ENCODE results near the gene TK2.

The TK2 gene

DNA sequence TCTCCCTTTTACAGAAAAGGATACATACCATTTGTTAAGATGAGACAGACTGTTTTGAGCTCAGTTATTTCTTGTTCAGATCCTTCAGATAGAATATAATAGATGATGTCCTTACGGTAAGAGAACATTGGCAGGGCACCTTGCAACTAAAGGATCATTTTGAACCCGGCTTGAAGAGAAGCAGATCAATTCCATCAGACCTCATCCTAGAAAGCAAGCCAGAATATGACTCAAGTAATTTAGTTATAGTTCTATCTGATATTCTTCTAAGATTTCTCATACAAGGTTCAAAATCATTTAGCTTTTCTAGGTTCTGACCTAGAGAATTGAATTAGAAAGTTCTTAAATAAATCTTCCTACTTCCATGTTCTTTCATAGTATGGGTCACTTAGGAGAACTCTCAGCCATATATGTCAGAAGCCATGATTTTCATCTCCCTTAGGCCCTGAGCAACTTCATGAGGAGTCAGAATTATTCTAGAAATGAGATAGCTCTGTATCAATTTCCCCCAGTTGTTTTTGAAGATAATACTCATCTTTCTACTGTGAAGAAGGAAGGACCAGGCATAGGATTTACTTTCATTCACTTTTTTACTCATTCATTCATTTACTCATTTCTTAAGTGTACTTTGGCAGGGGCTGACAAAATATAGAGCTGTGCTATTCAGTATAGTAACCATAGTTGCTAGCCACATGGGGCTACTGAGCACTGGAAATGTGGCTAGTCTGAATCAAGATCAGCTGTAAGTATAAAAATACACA is 13.8 kb upstream of the TK2 start:
- TF ChIP-seq, protein P1, sequence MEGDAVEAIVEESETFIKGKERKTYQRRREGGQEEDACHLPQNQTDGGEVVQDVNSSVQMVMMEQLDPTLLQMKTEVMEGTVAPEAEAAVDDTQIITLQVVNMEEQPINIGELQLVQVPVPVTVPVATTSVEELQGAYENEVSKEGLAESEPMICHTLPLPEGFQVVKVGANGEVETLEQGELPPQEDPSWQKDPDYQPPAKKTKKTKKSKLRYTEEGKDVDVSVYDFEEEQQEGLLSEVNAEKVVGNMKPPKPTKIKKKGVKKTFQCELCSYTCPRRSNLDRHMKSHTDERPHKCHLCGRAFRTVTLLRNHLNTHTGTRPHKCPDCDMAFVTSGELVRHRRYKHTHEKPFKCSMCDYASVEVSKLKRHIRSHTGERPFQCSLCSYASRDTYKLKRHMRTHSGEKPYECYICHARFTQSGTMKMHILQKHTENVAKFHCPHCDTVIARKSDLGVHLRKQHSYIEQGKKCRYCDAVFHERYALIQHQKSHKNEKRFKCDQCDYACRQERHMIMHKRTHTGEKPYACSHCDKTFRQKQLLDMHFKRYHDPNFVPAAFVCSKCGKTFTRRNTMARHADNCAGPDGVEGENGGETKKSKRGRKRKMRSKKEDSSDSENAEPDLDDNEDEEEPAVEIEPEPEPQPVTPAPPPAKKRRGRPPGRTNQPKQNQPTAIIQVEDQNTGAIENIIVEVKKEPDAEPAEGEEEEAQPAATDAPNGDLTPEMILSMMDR (conservative IDR thresholded peaks at IDR 0.05; ENCODE audit: control insufficient read depth, insufficient read depth, low read depth, low read length) = no peak
- no peak overlapping the region for H3K4me3 ChIP-seq (ENCODE audit: control insufficient read depth, low read depth, low read length)
- no peak for DNase-seq (ENCODE audit: low read depth)

DNA sequence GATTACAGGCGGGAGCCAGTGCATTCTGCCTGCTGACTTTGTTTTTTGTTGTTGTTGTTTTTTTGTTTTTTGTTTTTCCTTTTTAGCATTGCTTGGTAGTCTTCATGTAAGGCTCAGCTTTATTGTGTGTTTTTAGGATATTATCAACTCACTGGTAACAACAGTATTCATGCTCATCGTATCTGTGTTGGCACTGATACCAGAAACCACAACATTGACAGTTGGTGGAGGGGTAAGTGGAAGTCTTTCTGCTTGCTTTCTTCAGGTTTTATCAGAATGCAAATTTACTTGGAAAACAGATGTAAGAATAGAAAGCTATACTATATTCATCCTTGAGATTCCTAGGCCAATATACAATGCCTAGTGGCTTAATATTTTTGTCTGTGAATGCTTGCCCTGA is 13.1 kb upstream of the TK2 start:
- TF ChIP-seq, protein P1 (conservative IDR thresholded peaks at IDR 0.05; ENCODE audit: control insufficient read depth, insufficient read depth, low read depth, low read length) = no peak
- no peak for DNase-seq (ENCODE audit: low read depth)
- H3K4me3 ChIP-seq (ENCODE audit: control insufficient read depth, low read depth, low read length) = no peak overlapping the region

DNA sequence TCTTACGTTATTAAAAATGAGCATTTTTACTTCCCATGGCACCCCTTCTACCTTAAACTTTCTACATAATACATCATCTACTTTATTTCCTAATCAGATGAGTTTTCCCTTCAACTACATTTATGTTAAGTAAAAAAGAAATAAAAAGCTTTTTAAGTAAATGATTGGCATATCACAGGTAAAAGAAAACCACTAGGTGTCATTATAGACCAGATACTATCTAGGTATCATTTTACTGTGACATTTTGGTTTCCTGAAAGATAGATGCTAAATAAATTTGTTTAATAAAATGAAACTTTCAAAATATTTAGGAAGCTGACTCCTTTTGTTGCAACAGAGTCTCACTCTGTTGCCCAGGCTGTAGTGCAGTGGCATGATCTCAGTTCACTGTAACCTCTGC is 12.5 kb upstream of the TK2 start:
- no peak for DNase-seq (ENCODE audit: low read depth)
- TF ChIP-seq, protein P1 (conservative IDR thresholded peaks at IDR 0.05; ENCODE audit: control insufficient read depth, insufficient read depth, low read depth, low read length) = no peak
- no peak overlapping the region for H3K4me3 ChIP-seq (ENCODE audit: control insufficient read depth, low read depth, low read length)

DNA sequence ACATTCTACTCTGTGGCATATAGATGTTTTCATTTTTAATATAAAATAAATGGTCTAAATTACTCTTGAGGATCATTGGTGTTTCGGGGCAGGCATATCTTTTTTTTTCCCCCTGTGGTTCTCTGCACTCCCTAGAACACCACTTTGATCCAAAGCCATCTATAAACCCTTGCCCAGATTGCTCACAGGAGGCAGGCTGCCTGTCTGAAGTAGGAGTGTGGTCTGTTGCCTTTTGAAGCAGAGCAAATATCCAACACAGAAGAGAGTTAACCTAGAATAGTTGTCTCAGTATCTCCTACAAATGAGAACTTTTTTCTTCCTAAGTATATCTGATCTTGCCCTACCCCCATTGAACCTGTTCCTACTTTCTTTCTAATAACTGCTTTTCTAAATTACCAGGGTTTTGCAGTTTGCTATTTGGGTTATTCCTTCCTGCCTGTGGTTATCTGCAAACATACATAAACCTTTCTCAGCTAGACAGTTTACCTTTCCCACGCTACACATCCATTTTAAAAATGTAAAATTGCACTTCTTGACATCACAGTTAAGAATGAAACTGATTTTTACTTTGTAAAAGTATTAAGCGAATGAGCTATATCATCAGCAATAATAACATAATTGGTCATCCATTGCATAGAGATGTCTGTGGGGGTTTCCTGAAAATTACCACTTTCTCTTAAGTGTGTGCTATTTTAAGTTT is 11.6 kb upstream of the TK2 start:
- H3K4me3 ChIP-seq (ENCODE audit: control insufficient read depth, low read depth, low read length) = no peak overlapping the region
- TF ChIP-seq, protein P1 (conservative IDR thresholded peaks at IDR 0.05; ENCODE audit: control insufficient read depth, insufficient read depth, low read depth, low read length) = no peak
- DNase-seq (ENCODE audit: low read depth) = no peak

DNA sequence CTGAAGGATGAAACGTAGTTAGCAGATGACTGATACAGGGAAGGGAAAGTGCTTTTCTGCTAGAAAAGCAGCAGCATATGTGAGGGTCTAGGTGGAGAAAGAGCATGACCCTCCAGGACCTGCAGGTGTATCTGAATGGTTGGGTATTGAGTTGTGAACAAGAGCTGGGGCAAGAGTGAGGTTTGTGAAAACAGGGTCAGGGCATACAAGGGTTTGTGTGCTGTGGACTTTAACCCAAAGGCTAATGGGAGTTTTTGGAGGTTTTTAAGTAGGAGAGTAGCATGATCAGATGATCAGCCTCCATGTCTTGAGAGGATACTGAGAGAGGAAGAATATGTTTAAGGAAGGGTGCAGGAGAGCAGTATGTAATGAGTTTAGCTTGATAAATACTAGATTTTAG is 10.2 kb upstream of the TK2 start:
- no peak overlapping the region for H3K4me3 ChIP-seq (ENCODE audit: control insufficient read depth, low read depth, low read length)
- DNase-seq (ENCODE audit: low read depth) = no peak
- TF ChIP-seq, protein P1 (conservative IDR thresholded peaks at IDR 0.05; ENCODE audit: control insufficient read depth, insufficient read depth, low read depth, low read length) = no peak

DNA sequence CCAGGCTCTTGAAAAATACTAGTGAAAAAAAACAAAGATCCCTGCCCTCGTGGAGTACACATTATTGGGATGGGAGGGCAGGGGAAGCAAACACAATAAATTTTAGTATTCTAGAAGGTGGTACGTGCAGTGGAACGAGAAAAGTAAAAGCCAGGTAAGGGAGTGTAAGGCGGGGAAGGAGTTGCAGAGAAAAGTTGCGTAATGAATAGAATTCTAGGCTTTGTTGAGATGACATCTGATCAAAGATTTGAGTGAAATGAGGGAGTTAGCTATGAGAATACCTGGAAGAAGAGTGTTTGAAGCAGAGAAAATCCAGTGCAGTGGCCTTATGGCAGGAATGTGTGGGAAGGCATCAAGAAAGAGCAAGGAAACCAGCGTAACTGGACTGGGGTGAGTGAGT is 4.6 kb upstream of the TK2 start:
- TF ChIP-seq, protein P1 (conservative IDR thresholded peaks at IDR 0.05; ENCODE audit: control insufficient read depth, insufficient read depth, low read depth, low read length) = no peak
- H3K4me3 ChIP-seq (ENCODE audit: control insufficient read depth, low read depth, low read length) = no peak overlapping the region
- DNase-seq (ENCODE audit: low read depth) = no peak

Measured in fibroblast of mammary gland (primary cell).